C4-2B (cell line): ENCODE data around the gene MYCBP2.

Experiments used
- CTCF ChIP-seq: fragments of 450-650 bp; conservative IDR thresholded peaks from 2 replicates; pipeline ENCODE4 v1.5.1; 2017; ENCODE audit warnings: mild to moderate bottlenecking
- ZFX ChIP-seq: fragments of 450-650 bp; IDR thresholded peaks from 2 replicates; pipeline ENCODE4 v1.6.1; 2017

- TF ChIP-seq CTCF = no peak
- no peak for TF ChIP-seq ZFX
These were observed 44.0 kb upstream of the MYCBP2 start for GRCh38 chr13:77370888-77371287.
